GM12878 (cell line): ENCODE results near the gene IL17RC. TPM values are rescaled to one million over a fixed set of nuclear protein-coding genes. Genes with fewer than 3 reads are reported as not detected.

Source experiments
- ATAC-seq: fragments of 200-7000 bp; cut with Tn5 transposase; 3 replicates; pipeline ENCODE4 v1.9.1; 2020; ENCODE audit warnings: mild to moderate bottlenecking, moderate library complexity
- BruUV-seq: library from RNA; stranded (reverse); fragments of 400-500 nt; replicated peaks from 2 replicates; lab custom pipeline; 2021; lab: Mats Ljungman, UMichigan
- CTCF ChIA-PET: fragments of 300-600 bp; sonication (Branson Sonifier 250); formaldehyde crosslinking; extraction: SDS; loops from one replicate; lab custom pipeline; 2021; ENCODE audit warnings: inconsistent platforms; lab: Yijun Ruan, JAX
- POLR2A ChIA-PET: fragments of 350-600 bp; formaldehyde crosslinking; extraction: SDS; loops from one replicate; lab custom pipeline; 2021; ENCODE audit warnings: inconsistent platforms; lab: Charles Lee
- RAD21 ChIA-PET: fragments of 300-600 bp; sonication (Branson Sonifier 250); formaldehyde crosslinking; loops from one replicate; lab custom pipeline; 2023; ENCODE audit warnings: antibody characterized with exemption; ENCODE audit not compliant: unreplicated experiment; lab: Charles Lee
- SMC1A ChIA-PET: fragments of 300-600 bp; sonication (Branson Sonifier 250); formaldehyde crosslinking; loops from one replicate; lab custom pipeline; 2023; ENCODE audit not compliant: unreplicated experiment, uncharacterized antibody; lab: Charles Lee
- DNase-seq: peaks from one replicate; pipeline ENCODE4 v3.0.0-alpha.2; 2011; ENCODE audit warnings: low read depth, low spot score
- FAIRE-seq: peaks from 3 replicates; lab custom pipeline; 2011; peaks lifted over from hg19 to GRCh38; lab: Jason Lieb, UNC
- H2AFZ ChIP-seq: 2 replicates; pipeline ENCODE4 v1.6.0; 2011; ENCODE audit warnings: low read depth, low read length, control low read depth; ENCODE audit not compliant: control insufficient read depth
- H3K27ac ChIP-seq: 2 replicates; pipeline ENCODE4 v1.5.1; 2011; ENCODE audit warnings: control low read depth; ENCODE audit not compliant: control insufficient read depth, insufficient read depth
- H3K27me3 ChIP-seq, 2 experiments: replicated peaks in 1 of 2; 2 replicates each; pipeline versions ENCODE4 v1.6.0 to v1.6.1; 2011; ENCODE audit warnings: low read length in 1 of 2; ENCODE audit not compliant: control insufficient read depth in 2 of 2, insufficient read depth in 2 of 2
- H3K36me3 ChIP-seq, 2 experiments: 2 replicates each; pipeline ENCODE4 v1.5.1; 2011; ENCODE audit warnings: low read length in 1 of 2; ENCODE audit not compliant: control insufficient read depth in 2 of 2, insufficient read depth in 2 of 2
- H3K4me1 ChIP-seq: 2 replicates; pipeline ENCODE4 v1.6.1; 2011; ENCODE audit warnings: mild to moderate bottlenecking, low read length, moderate library complexity, mixed read lengths; ENCODE audit not compliant: control insufficient read depth, insufficient read depth
- H3K4me2 ChIP-seq: 2 replicates; pipeline ENCODE4 v1.6.0; 2011; ENCODE audit warnings: control low read depth; ENCODE audit not compliant: control insufficient read depth, insufficient read depth
- H3K4me3 ChIP-seq: fragments of 200-600 bp; sonication (generic); 2 replicates; pipeline ENCODE4 v1.5.1; 2016
- H3K79me2 ChIP-seq: 2 replicates; pipeline ENCODE4 v1.6.0; 2011; ENCODE audit warnings: low read length; ENCODE audit not compliant: control insufficient read depth, insufficient read depth
- H3K9ac ChIP-seq: 2 replicates; pipeline ENCODE4 v1.8.0; 2011; ENCODE audit warnings: low read length, control low read depth, mixed read lengths; ENCODE audit not compliant: control insufficient read depth, insufficient read depth
- H3K9me3 ChIP-seq: replicated peaks from 3 replicates; pipeline ENCODE4 v1.5.1; 2011; ENCODE audit warnings: mild to moderate bottlenecking, low read length; ENCODE audit not compliant: control insufficient read depth, insufficient read depth
- H4K20me1 ChIP-seq: 2 replicates; pipeline ENCODE4 v1.6.0; 2011; ENCODE audit not compliant: control insufficient read depth, insufficient read depth
- ATF7 ChIP-seq: fragments of 450-650 bp; IDR thresholded peaks from 2 replicates; pipeline ENCODE4 v1.6.1; 2016; ENCODE audit warnings: low read depth, mild to moderate bottlenecking
- CHD2 ChIP-seq: IDR thresholded peaks from 2 replicates; pipeline ENCODE4 v1.6.1; 2011; ENCODE audit warnings: low read depth, low read length, improper control_type of control experiment, borderline replicate concordance
- E2F4 ChIP-seq: IDR thresholded peaks from 2 replicates; pipeline ENCODE4 v1.6.1; 2012; ENCODE audit warnings: low read depth, low read length, improper control_type of control experiment
- JUNB ChIP-seq: IDR thresholded peaks from 2 replicates; pipeline ENCODE4 v1.6.1; 2016; ENCODE audit warnings: antibody characterized with exemption, mild to moderate bottlenecking
- POLR2AphosphoS2 ChIP-seq: IDR thresholded peaks from 2 replicates; pipeline ENCODE4 v1.6.1; 2011; ENCODE audit warnings: low read depth, mild to moderate bottlenecking, low read length, improper control_type of control experiment, moderate library complexity
- RB1 ChIP-seq: fragments of 450-650 bp; formaldehyde crosslinking; IDR thresholded peaks from 2 replicates; pipeline ENCODE4 v1.6.1; 2017; ENCODE audit warnings: mild to moderate bottlenecking, borderline replicate concordance
- RUNX3 ChIP-seq: IDR thresholded peaks from 2 replicates; pipeline ENCODE4 v1.6.1; 2012; ENCODE audit warnings: low read length, inconsistent platforms
- SRF ChIP-seq, 2 experiments: IDR thresholded peaks; 2 replicates each; pipeline ENCODE4 v1.6.1; 2011; ENCODE audit warnings: low read depth in 2 of 2, low read length in 2 of 2, mild to moderate bottlenecking in 1 of 2, moderate library complexity in 1 of 2
- TAF1 ChIP-seq: IDR thresholded peaks from 2 replicates; pipeline ENCODE4 v1.6.1; 2011; ENCODE audit warnings: mild to moderate bottlenecking, low read depth, low read length, borderline replicate concordance
- ZBED1 ChIP-seq: IDR thresholded peaks from 2 replicates; pipeline ENCODE4 v1.6.1; 2016; ENCODE audit warnings: borderline replicate concordance
- ZBTB40 ChIP-seq: fragments of 450-650 bp; IDR thresholded peaks from 2 replicates; pipeline ENCODE4 v1.6.1; 2016; ENCODE audit warnings: mild to moderate bottlenecking, moderate library complexity, borderline replicate concordance
- WGBS: methylation state at CpG from one replicate; pipeline ENCODE4 v1.1.6; 2016; ENCODE audit warnings: low lambda C conversion rate; ENCODE audit not compliant: insufficient replicate concordance, insufficient coverage; ENCODE audit errors: missing lambda C conversion rate; 5-methylcytosine and 5-hydroxymethylcytosine counted together
- in situ Hi-C: fragments of 300-500 bp; cut with MboI; formaldehyde crosslinking; loops from 9 replicates; pipeline ENCODE4 v1.14.3; 2018; ENCODE audit warnings: mixed read lengths
- intact Hi-C: fragments of 100-400 bp; cut with micrococcal nuclease; formaldehyde crosslinking; loops from one replicate; pipeline ENCODE4 v1.14.2; 2022; ENCODE audit not compliant: unreplicated experiment
- polyA plus RNA-seq, 11 experiments: library from polyadenylated mRNA; depleted of rRNA in 4 of 11; unstranded in 6 of 11; stranded (reverse) in 5 of 11; fragments of >200 nt; fragmentation: Nextera tagmentation in 4 of 11; fragmentation: Illumina TruSeq in 1 of 11; extraction: Ambion mirVana in 4 of 11; extraction: Trizol in 1 of 11; gene quantifications; 1 replicate in 1 of 11; 2 replicates in 10 of 11; pipeline versions ENCODE4 v1.2.1 to v1.2.3, GENCODE V29; 2011 to 2016; ENCODE audit warnings: inconsistent platforms in 2 of 11, missing spikeins in 2 of 11, low read depth in 1 of 11
- total RNA-seq, 4 experiments: library from RNA; depleted of rRNA in 3 of 4; stranded (reverse); fragments of >200 nt in 3 of 4; fragmentation: Illumina TruSeq in 1 of 4; extraction: Trizol in 1 of 4; gene quantifications; 2 replicates each; pipeline versions ENCODE4 v1.2.1 to v1.2.3, GENCODE V29; 2013 to 2021
- TF ChIP-seq, protein P1 (sequence below): fragments of 450-650 bp; conservative IDR thresholded peaks from 2 replicates; pipeline ENCODE4 v1.6.1; 2017; ENCODE audit warnings: mild to moderate bottlenecking, moderate library complexity
- TF ChIP-seq, protein P2 (sequence below): IDR thresholded peaks from 2 replicates; pipeline ENCODE4 v1.6.1; 2011; ENCODE audit warnings: low read depth, low read length, improper control_type of control experiment, borderline replicate concordance

Gene IL17RC
- total and polyA plus RNA-seq, 10 of the 15 experiments (the other 5 are each of a cell fraction or from before 2014, with no cell fraction given): 0.07 to 4.4 (median 0.34) TPM; not detected in 3

DNA sequence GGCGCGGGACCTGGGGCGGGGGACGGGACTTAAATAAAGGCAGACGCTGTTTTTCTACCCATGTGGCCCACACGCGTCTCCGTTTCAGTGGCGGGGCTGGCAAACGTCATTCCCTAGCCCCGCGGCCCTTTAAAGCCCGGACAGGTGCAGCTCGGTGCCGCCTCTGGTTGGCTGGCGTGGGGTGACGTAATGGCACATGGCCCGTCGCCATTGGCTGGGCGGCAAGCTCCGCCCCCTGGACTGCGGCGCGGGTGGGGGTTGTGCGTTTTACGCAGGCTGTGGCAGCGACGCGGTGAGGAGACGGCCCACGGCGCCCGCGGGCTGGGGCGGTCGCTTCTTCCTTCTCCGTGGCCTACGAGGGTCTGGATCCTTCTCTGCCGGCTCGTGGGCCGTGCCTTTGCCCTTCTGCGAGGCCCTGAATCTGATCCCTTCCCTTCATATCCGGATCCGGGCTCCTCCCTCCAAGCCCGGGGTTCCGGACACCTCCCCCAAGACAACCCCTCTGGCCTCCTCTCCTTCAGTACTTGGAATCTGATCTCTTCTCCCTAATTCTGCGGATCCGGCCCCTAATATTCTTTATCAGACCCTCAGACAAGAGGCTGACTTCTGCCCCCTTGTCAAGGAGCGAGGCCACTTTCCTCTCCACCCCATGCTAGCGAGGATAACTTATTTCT, 16.8 kb downstream of the IL17RC start, which contains the start of gene CRELD1:
CRELD1 (plus strand) TSS at position 274 of the 674 bp plus-strand sequence. CDS start 605 bp downstream, outside the sequence.
- Histone ChIP-seq H3K36me3 (peaks cover 0 to 2% of the 10 kb centered on the region in 2 experiments; a peak in 1 of 4 replicates), H3K4me2 (peak within 1 kb of the TSS; percentile 98), H3K27me3 (no peaks in the 10 kb centered on the region), H4K20me1 (no peaks in the 10 kb centered on the region), H3K4me3 (peak within 1 kb of the TSS; percentile 89), H3K9ac (peak within 1 kb of the TSS; percentile 84), H2AFZ (peak within 1 kb of the TSS; percentile 88), H3K27ac (peak within 1 kb of the TSS; percentile 86), H3K4me1 (peaks cover 9% of the 10 kb centered on the region), H3K79me2 (peaks cover 18% of the 10 kb centered on the region), H3K9me3 (no peaks in the 10 kb centered on the region)
- intact Hi-C loops (loop anchor here (2.0 to 10.0 kb wide), 6 partner anchors 17 to 391 kb away; partner anchors contain the start of genes ARPC4, JAGN1, RPUSD3 and SEC13), in situ Hi-C loops (no loop called here)
- ATAC-seq (peak; percentile 90), FAIRE-seq (peak; percentile 68), DNase-seq (peak; percentile 81)
- RAD21 ChIA-PET: interaction anchor here (0.5 to 5.2 kb wide), 19 partner anchors 9 to 389 kb away, joined by 3 to 51 read pairs (median 7); partner anchors contain the start of genes ARPC4, EMC3, FANCD2 and IRAK2
- SMC1A ChIA-PET: interaction anchor here (1.0 to 3.8 kb wide), 16 partner anchors 9 to 388 kb away, joined by 3 to 20 read pairs (median 4); partner anchors contain the start of genes EMC3, FANCD2, GHRL and PRRT3
- WGBS: under 1% methylated on average over 43 of the region's 50 CpGs
- CTCF ChIA-PET: interaction anchor here (0.6 to 5.0 kb wide), 20 partner anchors 19 to 580 kb away, joined by 3 to 45 read pairs (median 10); partner anchors contain the start of genes CIDEC, EMC3, FANCD2 and IL17RC
- no TSS peak for BruUV-seq
- POLR2A ChIA-PET: interaction anchor here (0.7 to 2.2 kb wide), 15 partner anchors 18 to 388 kb away, joined by 3 to 19 read pairs (median 4); partner anchors contain the start of genes CIDEC, FANCD2, GHRL and JAGN1
- TF ChIP-seq CHD2: peak; percentile 84
- no peak for TF ChIP-seq SRF (IDR thresholded peaks at IDR 0.05; ENCODE audit: low read depth in 2 of 2, low read length in 2 of 2)
- peak; percentile 84 for TF ChIP-seq E2F4
- TF ChIP-seq, protein P1, sequence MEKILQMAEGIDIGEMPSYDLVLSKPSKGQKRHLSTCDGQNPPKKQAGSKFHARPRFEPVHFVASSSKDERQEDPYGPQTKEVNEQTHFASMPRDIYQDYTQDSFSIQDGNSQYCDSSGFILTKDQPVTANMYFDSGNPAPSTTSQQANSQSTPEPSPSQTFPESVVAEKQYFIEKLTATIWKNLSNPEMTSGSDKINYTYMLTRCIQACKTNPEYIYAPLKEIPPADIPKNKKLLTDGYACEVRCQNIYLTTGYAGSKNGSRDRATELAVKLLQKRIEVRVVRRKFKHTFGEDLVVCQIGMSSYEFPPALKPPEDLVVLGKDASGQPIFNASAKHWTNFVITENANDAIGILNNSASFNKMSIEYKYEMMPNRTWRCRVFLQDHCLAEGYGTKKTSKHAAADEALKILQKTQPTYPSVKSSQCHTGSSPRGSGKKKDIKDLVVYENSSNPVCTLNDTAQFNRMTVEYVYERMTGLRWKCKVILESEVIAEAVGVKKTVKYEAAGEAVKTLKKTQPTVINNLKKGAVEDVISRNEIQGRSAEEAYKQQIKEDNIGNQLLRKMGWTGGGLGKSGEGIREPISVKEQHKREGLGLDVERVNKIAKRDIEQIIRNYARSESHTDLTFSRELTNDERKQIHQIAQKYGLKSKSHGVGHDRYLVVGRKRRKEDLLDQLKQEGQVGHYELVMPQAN: 0 out of 2 replicates have a peak, but pooled peaks have one; percentile 54
- TF ChIP-seq ATF7: peak; percentile 98
- peak; percentile 57; the same call in 1 of the 2 replicates for TF ChIP-seq ZBTB40
- TF ChIP-seq JUNB: no peak
- TF ChIP-seq POLR2AphosphoS2: peak; percentile 59; the same call in 1 of the 2 replicates
- TF ChIP-seq TAF1: 0 out of 2 replicates have a peak, but pooled peaks have one; percentile 28
- no peak for TF ChIP-seq ZBED1
- TF ChIP-seq RB1: peak; percentile 32; the same call in 1 of the 2 replicates
- TF ChIP-seq, protein P2, sequence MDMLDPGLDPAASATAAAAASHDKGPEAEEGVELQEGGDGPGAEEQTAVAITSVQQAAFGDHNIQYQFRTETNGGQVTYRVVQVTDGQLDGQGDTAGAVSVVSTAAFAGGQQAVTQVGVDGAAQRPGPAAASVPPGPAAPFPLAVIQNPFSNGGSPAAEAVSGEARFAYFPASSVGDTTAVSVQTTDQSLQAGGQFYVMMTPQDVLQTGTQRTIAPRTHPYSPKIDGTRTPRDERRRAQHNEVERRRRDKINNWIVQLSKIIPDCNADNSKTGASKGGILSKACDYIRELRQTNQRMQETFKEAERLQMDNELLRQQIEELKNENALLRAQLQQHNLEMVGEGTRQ: peak; percentile 1
- TF ChIP-seq RUNX3: peak; percentile 26
